IPS DF 6.9 (cell line): ENCODE data around the gene IVL.
A peak's percentile ranks its signal among the peaks of the same experiment; 100 is the strongest.

Source experiments
- DNase-seq: peaks from one replicate; pipeline ENCODE4 v3.0.0-alpha.2; 2013; ENCODE audit warnings: low read depth, low spot score
- H3K27ac ChIP-seq: one replicate; pipeline ENCODE4 v1.5.1; 2013; ENCODE audit warnings: low read length, control low read depth
- H3K27me3 ChIP-seq: 2 replicates; pipeline ENCODE4 v1.6.1; 2013; ENCODE audit warnings: mild to moderate bottlenecking, low read length; ENCODE audit not compliant: control insufficient read depth, insufficient read depth
- H3K36me3 ChIP-seq: 2 replicates; pipeline ENCODE4 v1.6.1; 2013; ENCODE audit warnings: low read length; ENCODE audit not compliant: control insufficient read depth, insufficient read depth
- H3K4me1 ChIP-seq: 2 replicates; pipeline ENCODE4 v1.6.1; 2013; ENCODE audit warnings: low read length; ENCODE audit not compliant: control insufficient read depth, insufficient read depth
- H3K4me3 ChIP-seq: 2 replicates; pipeline ENCODE4 v1.5.1; 2013; ENCODE audit warnings: mild to moderate bottlenecking, low read length
- H3K9me3 ChIP-seq: 2 replicates; pipeline ENCODE4 v1.6.1; 2013; ENCODE audit warnings: low read length, inconsistent platforms; ENCODE audit not compliant: control insufficient read depth, insufficient read depth
- WGBS: extraction: QIAGEN DNeasy Blood & Tissue Kit; methylation state at CpG from one replicate; pipeline ENCODE4 v1.1.7; 2013; ENCODE audit warnings: mixed read lengths, missing lambda C conversion rate; ENCODE audit not compliant: insufficient read length, insufficient coverage; 5-methylcytosine and 5-hydroxymethylcytosine counted together

Gene IVL

GRCh38 chr1:152876827-152877226 is 31.5 kb upstream of the IVL start:
- H3K27me3 ChIP-seq: no peaks in the 10 kb centered on the region
- H3K4me3 ChIP-seq: no peak overlapping the region
- H3K9me3 ChIP-seq: no peaks in the 10 kb centered on the region
- H3K4me1 ChIP-seq: no peaks in the 10 kb centered on the region
- no peak for DNase-seq
- no peaks in the 10 kb centered on the region for H3K36me3 ChIP-seq
- H3K27ac ChIP-seq: no peak overlapping the region
- no CpG with 5 or more reads among the region's 1 CpG for WGBS

- Histone ChIP-seq H3K27me3 (no peaks in the 10 kb centered on the region), H3K4me1 (no peaks in the 10 kb centered on the region), H3K9me3 (no peaks in the 10 kb centered on the region), H3K36me3 (no peaks in the 10 kb centered on the region), H3K4me3 (no peak within 1 kb of the TSS), H3K27ac (no peak within 1 kb of the TSS)
- DNase-seq: peak; percentile 22
- no CpG with 5 or more reads among the region's 1 CpG for WGBS
These were observed 30.3 kb upstream of the IVL start, which contains the start of gene SMCP for GRCh38 chr1:152878042-152878441. TSS of gene SMCP (plus strand) at chr1:152878322. CDS start at chr1:152884423, 6,101 bp downstream.

- no peaks in the 10 kb centered on the region for H3K36me3 ChIP-seq
- no peaks in the 10 kb centered on the region for H3K9me3 ChIP-seq
- no peak for DNase-seq
- no peaks in the 10 kb centered on the region for H3K27me3 ChIP-seq
- H3K4me3 ChIP-seq: no peak overlapping the region
- H3K27ac ChIP-seq: no peak overlapping the region
- H3K4me1 ChIP-seq: no peaks in the 10 kb centered on the region
These were observed 28.7 kb upstream of the IVL start for GRCh38 chr1:152879559-152880198.

GRCh38 chr1:152880316-152880715 is 28.0 kb upstream of the IVL start:
- Histone ChIP-seq H3K27me3 (no peaks in the 10 kb centered on the region), H3K4me1 (no peaks in the 10 kb centered on the region), H3K36me3 (no peaks in the 10 kb centered on the region), H3K9me3 (no peaks in the 10 kb centered on the region), H3K4me3 (no peak overlapping the region), H3K27ac (no peak overlapping the region)
- no peak for DNase-seq
- WGBS: no CpG with 5 or more reads among the region's 4 CpGs

GRCh38 chr1:152880907-152881306 is 27.4 kb upstream of the IVL start:
- H3K27ac ChIP-seq: no peak overlapping the region
- WGBS: no CpG with 5 or more reads among the region's 5 CpGs
- H3K9me3 ChIP-seq: no peaks in the 10 kb centered on the region
- no peaks in the 10 kb centered on the region for H3K4me1 ChIP-seq
- no peak for DNase-seq
- no peaks in the 10 kb centered on the region for H3K36me3 ChIP-seq
- no peak overlapping the region for H3K4me3 ChIP-seq
- H3K27me3 ChIP-seq: no peaks in the 10 kb centered on the region

GRCh38 chr1:152884085-152884484 is 24.3 kb upstream of the IVL start:
- no peak for DNase-seq
- H3K27me3 ChIP-seq: no peaks in the 10 kb centered on the region
- H3K9me3 ChIP-seq: no peaks in the 10 kb centered on the region
- H3K27ac ChIP-seq: no peak overlapping the region
- H3K4me3 ChIP-seq: no peak overlapping the region
- H3K4me1 ChIP-seq: no peaks in the 10 kb centered on the region
- no peaks in the 10 kb centered on the region for H3K36me3 ChIP-seq

GRCh38 chr1:152884506-152884905 is 23.8 kb upstream of the IVL start:
- no peaks in the 10 kb centered on the region for H3K36me3 ChIP-seq
- no CpG with 5 or more reads among the region's 1 CpG for WGBS
- H3K27me3 ChIP-seq: no peaks in the 10 kb centered on the region
- H3K4me3 ChIP-seq: no peak overlapping the region
- H3K4me1 ChIP-seq: no peaks in the 10 kb centered on the region
- no peak for DNase-seq
- no peak overlapping the region for H3K27ac ChIP-seq
- H3K9me3 ChIP-seq: no peaks in the 10 kb centered on the region

GRCh38 chr1:152884966-152885624 is 23.3 kb upstream of the IVL start:
- no peak for DNase-seq
- Histone ChIP-seq H3K4me1 (no peaks in the 10 kb centered on the region), H3K4me3 (no peak overlapping the region), H3K9me3 (no peaks in the 10 kb centered on the region), H3K27me3 (no peaks in the 10 kb centered on the region), H3K36me3 (no peaks in the 10 kb centered on the region), H3K27ac (no peak overlapping the region)
- WGBS: no CpG with 5 or more reads among the region's 4 CpGs

GRCh38 chr1:152886085-152886484 is 22.3 kb upstream of the IVL start:
- Histone ChIP-seq H3K27me3 (no peaks in the 10 kb centered on the region), H3K9me3 (no peaks in the 10 kb centered on the region), H3K4me1 (no peaks in the 10 kb centered on the region), H3K36me3 (no peaks in the 10 kb centered on the region), H3K4me3 (no peak overlapping the region), H3K27ac (no peak overlapping the region)
- no peak for DNase-seq
- WGBS: no CpG with 5 or more reads among the region's 3 CpGs

GRCh38 chr1:152886758-152887409 is 21.5 kb upstream of the IVL start:
- H3K27me3 ChIP-seq: no peaks in the 10 kb centered on the region
- no peaks in the 10 kb centered on the region for H3K36me3 ChIP-seq
- H3K4me1 ChIP-seq: no peaks in the 10 kb centered on the region
- no peak for DNase-seq
- no CpG with 5 or more reads among the region's 8 CpGs for WGBS
- no peak overlapping the region for H3K27ac ChIP-seq
- H3K9me3 ChIP-seq: no peaks in the 10 kb centered on the region
- no peak overlapping the region for H3K4me3 ChIP-seq

GRCh38 chr1:152888126-152888525 is 20.2 kb upstream of the IVL start:
- WGBS: no CpG with 5 or more reads among the region's 1 CpG
- H3K9me3 ChIP-seq: no peaks in the 10 kb centered on the region
- no peaks in the 10 kb centered on the region for H3K36me3 ChIP-seq
- no peaks in the 10 kb centered on the region for H3K4me1 ChIP-seq
- H3K27me3 ChIP-seq: no peaks in the 10 kb centered on the region
- no peak overlapping the region for H3K4me3 ChIP-seq
- H3K27ac ChIP-seq: no peak overlapping the region
- DNase-seq: no peak
